ENCODE data around the gene ARNT2.

Gene ARNT2

DNA sequence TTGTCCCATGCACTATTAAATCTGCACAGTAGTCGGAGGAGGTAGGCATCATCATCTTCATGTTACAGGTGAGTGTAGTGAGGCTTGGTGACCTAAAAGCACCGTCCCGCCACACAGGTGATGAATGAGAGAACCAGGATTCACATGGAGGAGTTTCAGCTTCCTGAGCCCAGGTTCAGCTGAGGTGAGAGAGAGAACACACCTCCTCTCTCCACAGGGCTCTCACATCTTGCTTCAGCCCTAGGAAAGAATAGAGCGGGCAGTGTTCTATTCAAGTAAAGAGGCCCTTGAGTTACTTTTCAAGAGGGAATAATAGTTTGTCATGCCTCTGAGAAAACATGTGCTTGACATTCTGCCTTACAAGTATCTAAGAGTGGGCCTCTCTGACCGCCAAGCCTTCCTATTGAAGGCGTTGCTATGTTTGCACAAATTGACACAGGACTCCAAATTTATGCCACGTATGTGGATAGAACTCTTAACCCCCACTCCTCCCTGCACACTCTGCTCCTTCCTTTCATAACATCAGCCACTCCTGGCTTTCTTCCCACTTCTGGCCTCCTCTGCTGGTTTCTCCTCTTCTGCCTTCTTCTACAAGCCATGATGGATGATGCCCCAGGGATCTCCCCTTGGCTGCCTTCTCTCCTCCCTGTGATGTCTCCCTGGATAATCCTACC is 152.6 kb downstream of the ARNT2 start:
- TF ChIP-seq SUZ12 (IDR thresholded peaks at IDR 0.05; ENCODE audit: extremely low read depth, insufficient read depth, insufficient read length) (no peak), ZNF274 (IDR thresholded peaks at IDR 0.05; ENCODE audit: low read depth, low read length) (no peak)
- Histone ChIP-seq H3K4me3 (ENCODE audit: insufficient read length, low read depth) (no peak overlapping the region), H3K36me3 (ENCODE audit: insufficient read depth, insufficient read length, low read length) (no peaks in the 10 kb centered on the region), H3K4me1 (ENCODE audit: insufficient read depth, insufficient read length) (peaks cover 12% of the 10 kb centered on the region), H3K9me3 (ENCODE audit: insufficient read depth, low read length) (no peaks in the 10 kb centered on the region), H3K9ac (ENCODE audit: insufficient read length, low read depth) (no peak overlapping the region), H3K27me3 (ENCODE audit: insufficient read depth, insufficient read length) (no peaks in the 10 kb centered on the region)
- DNase-seq (ENCODE audit: low read depth, low spot score): no peak

GRCh38 chr15:80557441-80558234 is 153.5 kb downstream of the ARNT2 start:
- peaks cover 12% of the 10 kb centered on the region for H3K4me1 ChIP-seq (ENCODE audit: insufficient read depth, insufficient read length)
- H3K27me3 ChIP-seq (ENCODE audit: insufficient read depth, insufficient read length): no peaks in the 10 kb centered on the region
- DNase-seq (ENCODE audit: low read depth, low spot score): no peak
- H3K9ac ChIP-seq (ENCODE audit: insufficient read length, low read depth): no peak overlapping the region
- no peaks in the 10 kb centered on the region for H3K36me3 ChIP-seq (ENCODE audit: insufficient read depth, insufficient read length, low read length)
- no peaks in the 10 kb centered on the region for H3K9me3 ChIP-seq (ENCODE audit: insufficient read depth, low read length)
- no peak overlapping the region for H3K4me3 ChIP-seq (ENCODE audit: insufficient read length, low read depth)
- TF ChIP-seq SUZ12 (IDR thresholded peaks at IDR 0.05; ENCODE audit: extremely low read depth, insufficient read depth, insufficient read length) (no peak), YY1 (IDR thresholded peaks at IDR 0.05; ENCODE audit: insufficient read depth, insufficient read length) (no peak), ZNF274 (IDR thresholded peaks at IDR 0.05; ENCODE audit: low read depth, low read length) (no peak)

- H3K9me3 ChIP-seq (ENCODE audit: insufficient read depth, low read length): no peaks in the 10 kb centered on the region
- TF ChIP-seq SUZ12 (IDR thresholded peaks at IDR 0.05; ENCODE audit: extremely low read depth, insufficient read depth, insufficient read length) (no peak), YY1 (IDR thresholded peaks at IDR 0.05; ENCODE audit: insufficient read depth, insufficient read length) (no peak), ZNF274 (IDR thresholded peaks at IDR 0.05; ENCODE audit: low read depth, low read length) (no peak)
- H3K27me3 ChIP-seq (ENCODE audit: insufficient read depth, insufficient read length): no peaks in the 10 kb centered on the region
- H3K4me1 ChIP-seq (ENCODE audit: insufficient read depth, insufficient read length): peaks cover 12% of the 10 kb centered on the region
- DNase-seq (ENCODE audit: low read depth, low spot score): no peak
- peaks cover 3% of the 10 kb centered on the region for H3K36me3 ChIP-seq (ENCODE audit: insufficient read depth, insufficient read length, low read length)
- no peak overlapping the region for H3K9ac ChIP-seq (ENCODE audit: insufficient read length, low read depth)
- H3K4me3 ChIP-seq (ENCODE audit: insufficient read length, low read depth): no peak overlapping the region
Measured at GRCh38 chr15:80558631-80559319, 154.6 kb downstream of the ARNT2 start.

DNA sequence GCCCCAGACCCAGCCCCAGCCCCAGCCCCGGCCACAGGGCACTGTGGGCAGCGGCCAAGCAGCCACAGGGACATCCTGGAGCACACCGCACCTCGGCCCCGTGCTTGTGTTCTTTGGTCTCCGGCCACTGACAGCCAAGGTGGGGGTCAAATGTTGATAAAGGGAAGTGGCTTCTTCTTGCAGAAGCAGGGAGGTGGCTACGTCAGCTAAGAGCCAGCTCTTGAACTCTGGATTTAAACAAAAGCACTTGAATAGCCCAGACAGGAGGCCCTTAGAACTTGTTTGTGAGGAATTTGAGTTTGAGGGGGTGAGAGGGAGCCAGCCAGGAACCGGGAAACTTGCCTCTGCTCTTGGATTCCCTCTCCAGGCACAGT is 155.1 kb downstream of the ARNT2 start:
- Histone ChIP-seq H3K9ac (ENCODE audit: insufficient read length, low read depth) (peak overlapping the region; percentile 11), H3K9me3 (ENCODE audit: insufficient read depth, low read length) (no peaks in the 10 kb centered on the region), H3K36me3 (ENCODE audit: insufficient read depth, insufficient read length, low read length) (peaks cover 3% of the 10 kb centered on the region), H3K27me3 (ENCODE audit: insufficient read depth, insufficient read length) (no peaks in the 10 kb centered on the region), H3K4me1 (ENCODE audit: insufficient read depth, insufficient read length) (peaks cover 12% of the 10 kb centered on the region), H3K4me3 (ENCODE audit: insufficient read length, low read depth) (no peak overlapping the region)
- no peak for TF ChIP-seq ZNF274 (IDR thresholded peaks at IDR 0.05; ENCODE audit: low read depth, low read length)
- TF ChIP-seq YY1 (IDR thresholded peaks at IDR 0.05; ENCODE audit: insufficient read depth, insufficient read length): no peak
- TF ChIP-seq SUZ12 (IDR thresholded peaks at IDR 0.05; ENCODE audit: extremely low read depth, insufficient read depth, insufficient read length): no peak
- DNase-seq (ENCODE audit: low read depth, low spot score): peak; percentile 57

GRCh38 chr15:80559761-80560160 is 155.6 kb downstream of the ARNT2 start:
- peak overlapping the region; percentile 11 for H3K9ac ChIP-seq (ENCODE audit: insufficient read length, low read depth)

GRCh38 chr15:80560601-80561400 is 156.6 kb downstream of the ARNT2 start:
- TF ChIP-seq ZNF274 (IDR thresholded peaks at IDR 0.05; ENCODE audit: low read depth, low read length) (no peak), SUZ12 (IDR thresholded peaks at IDR 0.05; ENCODE audit: extremely low read depth, insufficient read depth, insufficient read length) (no peak), YY1 (IDR thresholded peaks at IDR 0.05; ENCODE audit: insufficient read depth, insufficient read length) (no peak)
- Histone ChIP-seq H3K27me3 (ENCODE audit: insufficient read depth, insufficient read length) (no peaks in the 10 kb centered on the region), H3K36me3 (ENCODE audit: insufficient read depth, insufficient read length, low read length) (peaks cover 3% of the 10 kb centered on the region), H3K9me3 (ENCODE audit: insufficient read depth, low read length) (no peaks in the 10 kb centered on the region), H3K4me1 (ENCODE audit: insufficient read depth, insufficient read length) (peaks cover 12% of the 10 kb centered on the region), H3K9ac (ENCODE audit: insufficient read length, low read depth) (no peak overlapping the region), H3K4me3 (ENCODE audit: insufficient read length, low read depth) (no peak overlapping the region)
- DNase-seq (ENCODE audit: low read depth, low spot score): no peak

More at GRCh38 chr15:80559761-80560160, 155.6 kb downstream of the ARNT2 start:
- Histone ChIP-seq H3K9me3 (ENCODE audit: insufficient read depth, low read length) (no peaks in the 10 kb centered on the region), H3K4me1 (ENCODE audit: insufficient read depth, insufficient read length) (peaks cover 12% of the 10 kb centered on the region), H3K36me3 (ENCODE audit: insufficient read depth, insufficient read length, low read length) (peaks cover 3% of the 10 kb centered on the region), H3K27me3 (ENCODE audit: insufficient read depth, insufficient read length) (no peaks in the 10 kb centered on the region), H3K4me3 (ENCODE audit: insufficient read length, low read depth) (no peak overlapping the region)
- TF ChIP-seq SUZ12 (IDR thresholded peaks at IDR 0.05; ENCODE audit: extremely low read depth, insufficient read depth, insufficient read length) (no peak), ZNF274 (IDR thresholded peaks at IDR 0.05; ENCODE audit: low read depth, low read length) (no peak), YY1 (IDR thresholded peaks at IDR 0.05; ENCODE audit: insufficient read depth, insufficient read length) (no peak)
- no peak for DNase-seq (ENCODE audit: low read depth, low spot score)

All from NT2/D1 (cell line).